DND-41 (cell line): ENCODE measurements around the gene MYO1B.

Experiments used
- ATAC-seq: fragments of 200-7000 bp; cut with Tn5 transposase; 3 replicates; pipeline ENCODE4 v1.9.1; 2021; ENCODE audit warnings: low read depth; ENCODE audit not compliant: insufficient read depth
- DNase-seq: peaks from one replicate; pipeline ENCODE4 v3.0.0-alpha.2; 2020
- H2AFZ ChIP-seq: 2 replicates; pipeline ENCODE4 v1.6.0; 2012; ENCODE audit warnings: low read depth, low read length
- H3K27ac ChIP-seq: 2 replicates; pipeline ENCODE4 v1.5.1; 2012; ENCODE audit warnings: low read length, inconsistent platforms
- H3K27me3 ChIP-seq: fragments of 200-600 bp; sonication (generic); 2 replicates; pipeline ENCODE4 v1.6.0; 2012; ENCODE audit warnings: low read length, mild to moderate bottlenecking, inconsistent platforms; ENCODE audit not compliant: insufficient read depth, poor library complexity
- H3K36me3 ChIP-seq: 2 replicates; pipeline ENCODE4 v1.5.1; 2012; ENCODE audit warnings: low read length, inconsistent platforms; ENCODE audit not compliant: insufficient read depth
- H3K4me1 ChIP-seq: 2 replicates; pipeline ENCODE4 v1.5.1; 2012; ENCODE audit warnings: mild to moderate bottlenecking, low read length; ENCODE audit not compliant: insufficient read depth
- H3K4me2 ChIP-seq: 2 replicates; pipeline ENCODE4 v1.6.0; 2012; ENCODE audit warnings: mild to moderate bottlenecking, moderate library complexity, low read length, inconsistent platforms; ENCODE audit not compliant: insufficient read depth
- H3K4me3 ChIP-seq, 2 experiments: fragments of 200-600 bp in 1 of 2; shearing (Covaris generic) in 1 of 2; 2 replicates each; pipeline ENCODE4 v1.5.1; 2012 to 2016; ENCODE audit warnings: inconsistent platforms in 2 of 2, low read length in 2 of 2, mild to moderate bottlenecking in 2 of 2, low read depth in 1 of 2, moderate library complexity in 1 of 2
- H3K79me2 ChIP-seq: 2 replicates; pipeline ENCODE4 v1.6.0; 2012; ENCODE audit warnings: low read length, inconsistent platforms; ENCODE audit not compliant: insufficient read depth
- H3K9ac ChIP-seq: 2 replicates; pipeline ENCODE4 v1.6.0; 2012; ENCODE audit warnings: low read depth, mild to moderate bottlenecking, inconsistent platforms, low read length, moderate library complexity
- H3K9me3 ChIP-seq: 2 replicates; pipeline ENCODE4 v1.5.1; 2012; ENCODE audit warnings: low read length, moderate library complexity, mild to moderate bottlenecking, inconsistent platforms; ENCODE audit not compliant: insufficient read depth, severe bottlenecking
- H4K20me1 ChIP-seq: 2 replicates; pipeline ENCODE4 v1.6.0; 2012; ENCODE audit warnings: low read length; ENCODE audit not compliant: insufficient read depth
- EZH2 ChIP-seq: IDR thresholded peaks from 3 replicates; pipeline ENCODE4 v1.6.1; 2012; ENCODE audit warnings: borderline replicate concordance, low read depth, mild to moderate bottlenecking, moderate library complexity, low read length, inconsistent platforms; ENCODE audit not compliant: severe bottlenecking
- TF ChIP-seq, protein P1 (sequence below): IDR thresholded peaks from 2 replicates; pipeline ENCODE4 v1.5.1; 2012; ENCODE audit warnings: borderline replicate concordance, low read length, moderate library complexity, mild to moderate bottlenecking; ENCODE audit not compliant: poor library complexity, severe bottlenecking; ENCODE audit errors: extremely low read depth

The MYO1B gene

DNA sequence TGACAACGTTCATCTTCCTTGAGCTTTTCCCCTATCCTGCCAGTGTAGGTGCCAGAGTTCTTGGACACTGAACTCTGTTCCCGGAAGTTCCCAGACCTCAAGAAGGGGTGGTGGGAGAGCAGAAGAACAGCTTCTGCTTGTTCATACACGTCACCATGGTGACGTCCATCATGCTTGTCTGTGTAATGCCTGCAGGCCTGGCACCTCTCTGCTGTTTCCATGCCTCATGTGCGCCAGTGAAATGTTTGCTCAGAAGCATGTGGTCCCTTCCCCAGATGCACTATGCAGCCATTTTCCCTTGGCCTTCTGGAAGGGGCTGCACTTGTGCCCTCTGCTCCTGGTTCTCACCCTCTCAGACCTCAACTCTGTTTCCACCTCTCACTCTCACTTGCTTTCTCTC lies 221.9 kb downstream of the MYO1B start:
- H3K4me1 ChIP-seq, result no peaks in the 10 kb centered on the region
- H3K4me3 ChIP-seq, result no peak overlapping the region
- no peak for ATAC-seq
- no peaks in the 10 kb centered on the region for H3K27me3 ChIP-seq
- H3K36me3 ChIP-seq, result no peaks in the 10 kb centered on the region
- H3K79me2 ChIP-seq, result no peaks in the 10 kb centered on the region
- no peak overlapping the region for H3K4me2 ChIP-seq
- DNase-seq, result no peak
- H3K27ac ChIP-seq, result no peak overlapping the region
- H2AFZ ChIP-seq, result no peak overlapping the region
- H4K20me1 ChIP-seq, result no peaks in the 10 kb centered on the region
- H3K9me3 ChIP-seq, result no peaks in the 10 kb centered on the region
- H3K9ac ChIP-seq, result no peak overlapping the region
- no peak for TF ChIP-seq EZH2
- TF ChIP-seq, protein P1, sequence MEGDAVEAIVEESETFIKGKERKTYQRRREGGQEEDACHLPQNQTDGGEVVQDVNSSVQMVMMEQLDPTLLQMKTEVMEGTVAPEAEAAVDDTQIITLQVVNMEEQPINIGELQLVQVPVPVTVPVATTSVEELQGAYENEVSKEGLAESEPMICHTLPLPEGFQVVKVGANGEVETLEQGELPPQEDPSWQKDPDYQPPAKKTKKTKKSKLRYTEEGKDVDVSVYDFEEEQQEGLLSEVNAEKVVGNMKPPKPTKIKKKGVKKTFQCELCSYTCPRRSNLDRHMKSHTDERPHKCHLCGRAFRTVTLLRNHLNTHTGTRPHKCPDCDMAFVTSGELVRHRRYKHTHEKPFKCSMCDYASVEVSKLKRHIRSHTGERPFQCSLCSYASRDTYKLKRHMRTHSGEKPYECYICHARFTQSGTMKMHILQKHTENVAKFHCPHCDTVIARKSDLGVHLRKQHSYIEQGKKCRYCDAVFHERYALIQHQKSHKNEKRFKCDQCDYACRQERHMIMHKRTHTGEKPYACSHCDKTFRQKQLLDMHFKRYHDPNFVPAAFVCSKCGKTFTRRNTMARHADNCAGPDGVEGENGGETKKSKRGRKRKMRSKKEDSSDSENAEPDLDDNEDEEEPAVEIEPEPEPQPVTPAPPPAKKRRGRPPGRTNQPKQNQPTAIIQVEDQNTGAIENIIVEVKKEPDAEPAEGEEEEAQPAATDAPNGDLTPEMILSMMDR, result no peak

DNA sequence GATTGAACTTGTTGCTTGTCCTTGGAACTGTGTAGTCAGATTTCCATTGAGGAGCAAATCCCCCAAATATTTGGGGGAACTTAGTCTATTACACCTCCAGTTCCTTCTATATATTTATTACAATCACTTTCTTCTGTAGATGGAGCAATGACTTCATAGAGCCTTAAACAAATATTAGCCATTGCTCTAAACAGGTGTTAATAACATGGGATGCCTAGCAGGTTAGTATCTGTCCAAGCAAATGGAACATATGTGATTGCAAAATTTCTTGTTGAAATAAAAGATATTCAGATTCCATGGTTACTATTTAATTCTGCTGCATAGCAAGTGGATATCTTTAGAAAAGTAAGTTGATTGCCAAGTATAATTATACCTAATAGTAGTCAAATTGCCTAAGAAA lies 225.1 kb downstream of the MYO1B start:
- DNase-seq (no peak), ATAC-seq (no peak)
- TF ChIP-seq EZH2, result no peak
- TF ChIP-seq, protein P1, result no peak
- Histone ChIP-seq H3K27me3 (no peaks in the 10 kb centered on the region), H3K4me2 (no peak overlapping the region), H3K36me3 (no peaks in the 10 kb centered on the region), H3K9me3 (no peaks in the 10 kb centered on the region), H3K27ac (no peak overlapping the region), H3K9ac (no peak overlapping the region), H3K79me2 (no peaks in the 10 kb centered on the region), H2AFZ (no peak overlapping the region), H3K4me3 (no peak overlapping the region), H4K20me1 (no peaks in the 10 kb centered on the region), H3K4me1 (no peaks in the 10 kb centered on the region)

DNA sequence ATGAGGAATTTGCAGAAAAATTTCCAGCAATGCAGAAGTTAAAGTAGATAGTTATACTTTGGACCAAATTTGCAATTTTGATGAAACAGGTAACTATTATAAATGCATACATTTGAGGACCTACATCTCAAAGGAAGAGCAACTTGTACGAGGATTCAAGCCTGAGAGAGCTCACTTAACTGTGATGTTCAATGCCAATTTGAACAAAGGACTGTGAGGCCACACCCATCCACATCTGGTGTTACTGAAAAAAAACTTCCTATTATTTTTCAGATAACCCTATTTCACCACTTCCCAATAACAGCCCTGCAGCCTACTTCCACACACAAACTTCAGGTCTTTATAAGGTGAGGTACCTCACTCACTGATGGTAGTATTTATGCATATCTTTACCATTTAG lies 229.3 kb downstream of the MYO1B start:
- Histone ChIP-seq H3K4me3 (no peak overlapping the region), H3K27ac (no peak overlapping the region), H3K36me3 (no peaks in the 10 kb centered on the region), H3K27me3 (no peaks in the 10 kb centered on the region), H4K20me1 (no peaks in the 10 kb centered on the region), H3K9me3 (no peaks in the 10 kb centered on the region), H3K4me1 (no peaks in the 10 kb centered on the region), H3K4me2 (no peak overlapping the region), H3K79me2 (no peaks in the 10 kb centered on the region), H3K9ac (no peak overlapping the region), H2AFZ (no peak overlapping the region)
- TF ChIP-seq, protein P1, result no peak
- TF ChIP-seq EZH2, result no peak
- DNase-seq (no peak), ATAC-seq (no peak)
